Activated gamma-delta T cell treated with anti-CD3 and anti-CD28 coated beads, Interleukin-2, amount 50 U/mL, for 16 hours (primary cell): ENCODE data around the gene CNPY2.
"Not testable (repeated sequence)": the region's sequence is repeated elsewhere in the genome, so short reads cannot be mapped to it uniquely, and the experiment has no call there.

ENCODE experiments used
- DNase-seq: peaks from one replicate; pipeline ENCODE4 v3.0.0-alpha.2; 2020; ENCODE audit warnings: low read depth

Gene CNPY2

DNA sequence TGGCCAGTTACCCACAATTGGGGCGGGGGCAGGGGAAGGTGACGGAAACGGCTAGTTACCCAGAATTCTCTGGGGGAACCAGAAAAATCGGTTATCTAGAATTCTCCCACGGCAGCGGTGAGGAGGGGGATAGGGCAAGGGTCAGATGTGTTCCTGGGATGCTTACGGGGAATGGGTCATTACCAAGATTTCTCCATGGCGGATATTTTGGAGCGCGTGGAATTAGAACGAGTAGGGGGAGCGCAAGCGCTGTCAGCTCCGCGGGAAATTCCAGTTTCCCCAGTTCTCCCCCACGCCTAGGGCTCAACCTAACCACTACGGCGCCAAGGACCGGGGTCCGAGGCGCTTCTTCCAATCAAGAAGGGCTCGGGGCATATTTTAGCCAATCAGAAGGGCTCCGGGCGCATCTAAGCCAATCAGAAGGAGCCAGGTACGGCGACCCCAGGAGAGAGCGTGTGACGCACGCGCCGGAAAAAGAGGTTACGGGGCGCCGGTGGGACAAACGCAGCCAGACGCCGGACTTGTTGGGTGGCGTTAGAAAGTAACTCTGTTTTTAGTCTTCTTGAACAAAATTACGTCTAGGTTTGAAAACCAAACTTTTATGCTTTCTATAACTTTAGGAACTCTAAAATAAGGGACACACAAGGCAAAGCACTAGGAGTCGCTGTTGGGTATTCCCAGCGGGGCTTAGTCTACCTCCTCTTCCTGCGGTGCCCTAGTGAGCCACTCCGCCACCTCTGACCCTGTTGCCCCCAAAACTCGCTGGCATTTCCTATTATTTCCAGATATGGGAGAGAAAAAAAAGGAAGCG is 18.1 kb upstream of the CNPY2 start, which contains the start of gene PAN2:
PAN2 (minus strand) TSS at position 322 of the 811 bp plus-strand sequence. CDS start 906 bp downstream, outside the sequence.
- DNase-seq: peak; percentile 88

GRCh38 chr12:56333197-56333678 is 17.4 kb upstream of the CNPY2 start:
- peak; percentile 10 for DNase-seq

- no peak for DNase-seq
Measured at GRCh38 chr12:56332512-56333196, 16.9 kb upstream of the CNPY2 start.

GRCh38 chr12:56330936-56331490 is 15.2 kb upstream of the CNPY2 start:
- no peak for DNase-seq

GRCh38 chr12:56326533-56326932 is 10.7 kb upstream of the CNPY2 start:
- DNase-seq: no peak

- DNase-seq: no peak
Measured at GRCh38 chr12:56326126-56326525, 10.3 kb upstream of the CNPY2 start.

DNA sequence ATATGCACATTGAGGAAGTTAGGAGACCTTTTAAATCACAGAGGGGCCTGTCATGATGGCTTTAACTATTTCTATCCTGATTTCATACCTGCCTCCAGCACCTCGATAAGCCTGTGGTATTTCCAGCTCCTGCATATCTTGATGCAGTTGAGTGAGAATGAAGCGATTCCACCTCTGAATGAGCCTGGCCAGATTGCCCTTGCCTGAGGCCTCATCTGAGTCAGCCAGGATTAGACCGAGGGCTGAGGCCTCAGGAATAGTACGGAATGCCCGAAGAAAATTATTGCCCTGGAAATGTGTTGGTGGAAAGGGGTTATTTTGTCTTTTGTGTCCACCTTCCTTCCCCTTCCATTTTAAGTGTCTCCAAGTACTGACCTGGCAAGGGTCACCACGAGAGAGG is 8.4 kb upstream of the CNPY2 start:
- DNase-seq: no peak

DNA sequence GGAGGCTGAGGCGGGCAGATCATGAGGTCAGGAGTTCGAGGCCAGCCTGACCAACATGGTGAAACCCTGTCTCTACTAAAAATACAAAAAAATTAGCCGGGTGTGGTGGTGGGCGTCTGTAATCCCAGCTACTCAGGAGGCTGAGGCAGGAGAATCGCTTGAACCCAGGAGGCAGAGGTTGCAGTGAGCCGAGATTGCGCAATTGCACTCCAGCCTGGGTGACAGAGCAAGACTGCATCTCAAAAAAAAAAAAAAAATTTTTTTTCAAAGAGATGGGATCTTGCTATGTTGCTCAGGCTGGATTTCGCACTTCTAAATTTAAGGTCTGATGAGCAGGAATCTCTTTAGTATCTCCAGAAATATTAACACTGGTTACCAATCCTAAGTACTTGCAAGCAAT is 5.8 kb upstream of the CNPY2 start:
- not testable (repeated sequence) for DNase-seq

- no peak for DNase-seq
Measured at GRCh38 chr12:56321027-56321426, 5.2 kb upstream of the CNPY2 start.

- DNase-seq: no peak
Measured at GRCh38 chr12:56317675-56318074, 1.9 kb upstream of the CNPY2 start.

DNA sequence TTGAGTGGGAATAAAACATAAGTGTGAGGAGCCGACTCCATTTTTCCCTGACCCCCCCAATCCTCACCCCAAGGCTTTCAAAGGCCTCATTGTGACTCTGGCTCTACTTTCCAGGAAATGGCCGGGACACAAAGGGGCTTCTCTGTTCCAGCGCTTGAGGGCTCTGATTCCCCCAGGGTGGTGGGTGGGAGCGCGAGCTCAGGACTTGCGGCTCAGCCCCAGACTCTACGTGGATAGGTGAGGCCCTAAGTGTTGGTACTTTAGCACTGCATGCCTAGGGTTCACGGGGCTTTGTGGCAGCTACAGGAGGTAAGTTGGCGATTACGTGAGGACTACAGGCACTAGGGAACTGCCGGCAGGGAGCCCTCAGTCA is 553 bp downstream of the CNPY2 start:
- DNase-seq: no peak

- no peak for DNase-seq
Measured at GRCh38 chr12:56311003-56311402, 4.8 kb downstream of the CNPY2 start.

- no peak for DNase-seq
Measured at GRCh38 chr12:56308714-56309113, 7.1 kb downstream of the CNPY2 start.

DNA sequence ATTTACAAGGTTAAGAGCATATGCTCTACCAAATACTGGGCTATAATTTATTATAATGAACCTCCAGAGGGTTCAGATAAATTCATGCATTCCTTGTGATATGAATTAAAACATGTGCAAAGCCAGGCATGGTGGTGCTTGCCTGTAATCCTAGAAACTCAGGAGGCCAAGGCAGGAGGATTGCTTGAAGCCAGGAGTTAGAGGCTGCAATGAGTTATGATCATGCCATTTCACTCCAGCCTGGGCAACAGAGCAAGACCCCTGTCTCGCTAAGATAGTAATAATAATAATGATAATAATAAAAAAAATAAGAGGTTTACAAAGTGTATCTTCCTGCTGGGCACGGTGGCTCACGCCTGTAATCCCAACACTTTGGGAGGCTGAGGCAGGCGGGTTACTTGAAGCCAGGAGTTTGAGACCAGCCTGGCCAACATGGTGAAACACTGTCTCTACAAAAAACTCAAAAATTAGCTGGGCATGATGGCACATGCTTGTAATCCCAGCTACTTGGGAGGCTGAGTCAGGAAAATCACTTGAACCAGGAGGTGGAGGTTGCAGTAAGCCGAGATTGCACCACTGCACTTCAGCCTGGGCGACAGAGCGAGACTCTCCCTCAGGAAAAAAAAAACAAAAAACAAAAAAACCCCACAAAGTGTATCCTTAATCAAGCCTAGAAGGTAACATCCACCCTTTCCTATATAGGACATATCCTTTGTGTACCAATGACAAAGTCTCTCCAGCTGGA is 8.4 kb downstream of the CNPY2 start:
- no peak for DNase-seq

DNA sequence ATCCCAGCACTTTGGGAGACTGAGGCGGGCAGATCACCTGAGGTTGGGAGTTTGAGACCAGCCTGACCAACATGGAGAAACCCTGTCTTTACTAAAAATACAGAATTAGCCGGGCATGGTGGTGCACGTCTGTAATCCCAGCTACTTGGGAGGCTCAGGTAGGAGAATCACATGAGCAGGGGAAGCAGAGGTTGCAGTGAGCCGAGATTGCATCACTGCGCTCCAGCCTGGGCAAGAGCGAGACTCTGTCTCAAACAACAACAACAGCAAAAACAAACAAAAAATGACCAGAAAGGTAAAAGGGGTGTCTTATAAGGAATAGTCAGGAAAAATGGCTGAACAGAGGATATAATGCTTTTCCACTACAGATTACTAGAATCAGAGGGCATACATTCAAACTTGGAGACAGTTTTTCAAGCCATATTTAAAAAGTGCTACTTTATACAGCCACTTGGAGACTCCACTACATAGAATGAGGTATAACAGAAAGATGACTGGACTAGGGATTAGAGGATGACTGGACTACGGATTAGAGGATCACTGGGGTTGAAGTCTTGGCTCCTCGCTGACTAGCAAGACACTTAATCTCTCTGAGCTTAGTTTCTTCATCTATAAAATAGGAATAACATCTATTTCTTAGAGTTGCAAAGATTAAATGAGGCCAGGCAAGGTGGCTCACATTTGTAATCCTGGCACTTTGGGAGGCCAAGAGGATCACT is 10.8 kb downstream of the CNPY2 start:
- DNase-seq: no peak

DNA sequence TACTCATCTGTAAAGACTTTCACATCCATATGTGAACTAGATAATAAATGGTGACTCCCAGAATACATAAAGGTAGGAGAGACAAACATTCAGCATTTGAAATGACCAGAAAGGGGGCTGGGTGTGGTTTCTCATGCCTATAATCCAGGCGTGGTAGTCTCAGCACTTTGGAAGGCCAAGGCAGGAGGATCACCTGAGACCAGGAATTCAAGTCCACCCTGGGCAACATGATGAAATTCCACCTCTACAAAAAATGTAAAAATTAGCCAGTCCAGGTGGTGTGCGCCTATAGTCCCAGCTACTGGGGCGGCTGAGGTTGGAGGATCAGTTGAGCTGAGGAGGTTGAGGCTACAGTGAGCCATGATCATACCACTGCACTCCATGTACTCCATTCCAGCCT is 11.5 kb downstream of the CNPY2 start:
- DNase-seq: no peak

GRCh38 chr12:56300644-56301464 is 14.9 kb downstream of the CNPY2 start:
- no peak for DNase-seq

GRCh38 chr12:56299853-56300643 is 15.7 kb downstream of the CNPY2 start, which contains the start of gene CS:
Gene CS (minus strand): TSS chr12:56300330. CDS start chr12:56300201, 129 bp downstream.
- peak; percentile 98 for DNase-seq

- DNase-seq: no peak
Measured at GRCh38 chr12:56299308-56299852, 16.4 kb downstream of the CNPY2 start.
